GM18951 (cell line): ENCODE data around the gene NEUROG1.

Experiments
- POLR2A ChIP-seq: IDR thresholded peaks from 4 replicates; pipeline ENCODE4 v1.6.1; 2011; ENCODE audit warnings: mild to moderate bottlenecking; ENCODE audit not compliant: insufficient read length, insufficient read depth; ENCODE audit errors: extremely low read depth
- in situ Hi-C: fragments of 300-500 bp; cut with MboI; formaldehyde crosslinking; loops from one replicate; pipeline ENCODE4 v1.12.0; 2022; ENCODE audit warnings: low sequenced_read_pairs, mixed read lengths, inconsistent platforms; ENCODE audit not compliant: unreplicated experiment

NEUROG1 gene

DNA sequence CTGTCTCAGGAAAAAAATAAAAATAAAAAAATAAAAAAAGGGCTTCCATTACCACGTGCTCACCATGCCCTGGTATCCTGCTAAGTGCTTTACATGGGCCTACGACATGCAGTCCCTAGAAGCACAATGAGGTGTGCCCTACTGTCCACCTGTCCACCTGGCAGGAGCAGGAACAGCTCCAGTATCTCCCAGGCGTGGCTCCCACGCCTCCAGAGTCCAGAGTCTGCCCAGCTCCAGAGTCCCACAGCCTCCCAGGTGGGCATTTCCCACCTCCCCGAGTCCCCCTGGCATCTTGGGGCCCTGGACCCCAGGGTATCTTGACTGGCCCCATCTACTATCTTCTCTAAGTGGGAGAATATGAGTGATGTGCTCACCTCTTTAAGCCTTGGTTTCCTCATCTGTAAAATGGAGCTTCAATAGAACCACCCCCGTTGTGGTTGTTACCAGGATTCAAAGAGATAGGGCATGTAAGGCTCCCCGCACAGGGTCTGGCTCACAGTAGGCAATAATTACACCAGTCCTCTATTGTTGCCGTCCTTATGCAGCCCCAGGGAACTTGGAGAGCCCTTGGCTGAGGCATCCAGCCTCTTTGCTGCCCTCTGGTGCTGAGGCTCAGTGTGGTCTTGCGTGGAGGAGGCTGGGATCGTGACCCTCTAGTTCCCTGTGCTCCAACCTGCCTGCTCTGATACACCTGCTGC, 34.1 kb upstream of the NEUROG1 start:
- in situ Hi-C loops: loop anchor here (25.0 kb wide), 1 partner anchor 267 kb away; the partner anchor contains the start of gene SLC25A48
- TF ChIP-seq POLR2A: no peak

DNA sequence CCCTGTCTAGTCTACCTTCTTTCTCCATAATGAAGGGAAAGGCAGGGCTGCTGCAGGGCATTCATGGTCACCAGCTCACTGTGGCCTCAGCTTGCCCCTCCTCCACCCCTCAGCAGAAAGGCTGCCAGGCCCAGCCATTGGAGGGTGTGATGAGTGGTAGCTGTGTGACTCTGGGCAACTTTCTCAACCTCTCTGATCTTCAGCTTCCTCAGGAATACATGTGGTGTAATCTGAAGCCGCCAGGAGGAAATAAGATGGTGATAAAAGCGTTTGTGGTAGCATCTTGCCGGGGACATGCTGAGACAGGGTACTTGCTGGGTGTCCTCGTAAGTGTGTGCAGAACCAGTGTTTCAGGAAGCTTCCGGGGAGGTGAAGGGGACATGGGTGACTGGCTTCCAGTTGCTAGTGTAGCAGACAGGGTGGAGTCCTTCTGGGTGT, 33.2 kb upstream of the NEUROG1 start:
- in situ Hi-C loops: loop anchor here (25.0 kb wide), 1 partner anchor 268 kb away; the partner anchor contains the start of gene SLC25A48
- no peak for TF ChIP-seq POLR2A

DNA sequence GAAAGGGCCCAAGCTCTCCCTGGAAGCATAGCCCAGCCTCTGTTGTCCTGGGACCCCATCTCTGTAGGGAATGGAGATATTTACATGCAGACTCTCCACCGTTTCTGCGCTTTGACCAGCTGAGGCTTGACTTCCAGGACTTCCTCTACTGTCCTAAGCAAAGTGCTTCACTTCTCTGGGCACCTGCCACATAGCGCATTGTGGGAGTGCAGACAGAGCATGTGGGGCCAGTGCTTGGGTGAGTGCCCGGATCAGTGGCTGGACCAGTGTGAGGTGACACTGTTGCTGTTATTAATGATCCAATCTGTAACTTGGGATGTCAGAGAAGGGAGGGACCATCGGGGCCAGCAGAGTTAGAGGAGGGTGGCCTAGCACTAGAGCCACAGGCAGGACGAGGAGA, 32.5 kb upstream of the NEUROG1 start:
- no peak for TF ChIP-seq POLR2A
- in situ Hi-C loops: loop anchor here (25.0 kb wide), 1 partner anchor 269 kb away; the partner anchor contains the start of gene SLC25A48

DNA sequence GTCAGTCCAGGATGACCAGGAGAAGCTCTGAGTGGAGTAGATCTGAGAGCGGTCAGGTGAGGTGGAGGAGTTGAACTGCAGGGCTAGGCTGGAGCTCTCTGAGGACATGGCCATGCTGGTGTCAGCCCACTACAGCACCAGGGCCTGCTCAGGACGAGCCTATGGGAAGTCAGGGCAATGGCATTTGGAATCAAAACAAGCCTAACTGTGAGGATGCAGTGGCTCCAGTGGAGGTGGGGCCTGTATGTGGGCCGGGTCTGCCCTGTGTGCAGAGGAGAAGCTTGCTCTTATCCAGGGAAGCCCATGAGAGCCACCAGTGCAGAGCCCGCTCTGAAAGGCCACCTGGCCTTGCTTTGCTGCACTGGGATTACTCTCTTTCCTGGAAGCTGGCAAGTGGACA, 31.9 kb upstream of the NEUROG1 start:
- in situ Hi-C loops: loop anchor here (25.0 kb wide), 1 partner anchor 270 kb away; the partner anchor contains the start of gene SLC25A48
- no peak for TF ChIP-seq POLR2A

DNA sequence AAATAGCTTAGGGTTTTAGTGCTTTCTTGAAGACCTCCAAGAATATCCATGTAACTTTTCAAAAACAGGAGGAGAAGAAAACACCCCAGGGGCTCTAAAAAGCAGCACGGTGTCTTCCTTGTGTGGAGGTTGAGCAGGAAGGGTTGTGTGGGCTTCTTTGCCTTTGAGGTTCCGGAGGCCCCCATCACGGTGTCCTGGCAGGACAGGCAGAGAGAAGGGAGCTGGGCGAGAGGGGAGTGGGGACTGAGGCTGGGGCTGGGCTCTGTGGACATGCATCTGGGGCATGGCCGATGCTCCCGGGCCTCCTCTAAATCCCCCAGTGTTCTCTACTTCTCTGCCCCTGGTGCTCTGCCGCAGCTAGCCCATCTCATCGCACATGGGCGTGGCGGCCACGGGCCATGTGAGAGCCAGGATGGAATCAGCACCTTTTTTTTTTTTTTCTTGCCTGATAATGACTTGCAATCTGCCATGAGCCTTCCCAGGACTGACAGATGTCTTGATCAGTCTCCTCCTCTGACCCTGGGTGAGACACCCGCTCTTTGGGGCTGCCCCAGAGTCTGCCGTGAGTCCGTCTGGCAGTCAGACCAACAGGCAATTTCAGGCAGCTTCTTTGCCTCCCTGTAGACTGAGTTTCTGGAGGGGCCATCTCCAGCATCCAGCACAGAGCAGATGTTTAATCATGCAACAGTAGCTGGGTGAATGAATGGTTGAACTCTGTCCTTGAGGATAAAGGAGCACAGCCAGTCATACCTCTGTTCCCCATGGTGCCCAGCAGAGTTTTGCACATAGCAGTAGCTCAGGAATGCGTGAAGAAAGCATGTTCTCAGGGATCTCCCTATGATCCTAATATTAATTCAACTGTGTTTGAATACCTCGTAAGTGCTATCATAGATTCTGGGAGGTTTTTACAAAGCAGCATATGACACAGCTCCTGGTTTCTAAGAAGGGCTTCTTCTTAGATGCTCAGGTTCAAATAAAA, 30.9 kb upstream of the NEUROG1 start:
- TF ChIP-seq POLR2A: no peak
- in situ Hi-C loops: loop anchor here (25.0 kb wide), 1 partner anchor 271 kb away; the partner anchor contains the start of gene SLC25A48

DNA sequence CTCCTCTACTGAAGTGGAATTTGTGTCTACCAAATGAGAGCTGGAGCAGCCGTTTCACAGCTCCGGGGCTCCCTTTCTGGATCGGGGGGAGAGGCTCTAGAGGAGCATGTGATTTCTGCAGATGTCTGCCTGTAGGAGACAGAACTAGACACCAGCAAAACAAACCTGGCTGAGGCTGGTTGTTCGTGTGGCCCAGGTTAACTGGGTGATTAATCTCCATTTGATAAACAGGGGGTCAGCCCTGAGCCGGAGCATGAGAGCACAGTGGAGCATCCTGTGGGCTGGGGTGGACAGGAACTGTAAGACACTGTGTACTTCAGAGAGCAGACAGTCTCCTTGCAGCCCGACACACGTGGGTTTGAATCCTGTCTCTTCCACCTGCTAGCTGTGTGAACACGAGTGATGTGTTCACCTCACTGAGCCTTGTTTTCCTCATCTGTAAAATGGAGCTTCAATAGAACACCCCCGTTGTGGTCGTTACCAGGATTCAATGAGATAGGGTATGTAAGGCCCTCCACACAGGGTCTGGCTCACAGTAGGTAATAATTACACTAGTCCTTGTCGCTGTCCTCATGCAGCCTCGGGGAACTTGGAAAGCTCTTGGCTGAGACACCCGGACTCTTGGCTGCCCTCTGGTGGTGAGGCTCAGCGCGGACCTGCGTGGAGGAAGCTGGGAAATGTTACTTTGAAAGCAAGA, 30.1 kb upstream of the NEUROG1 start:
- no peak for TF ChIP-seq POLR2A
- in situ Hi-C loops: loop anchor here (25.0 kb wide), 1 partner anchor 271 kb away; the partner anchor contains the start of gene SLC25A48

DNA sequence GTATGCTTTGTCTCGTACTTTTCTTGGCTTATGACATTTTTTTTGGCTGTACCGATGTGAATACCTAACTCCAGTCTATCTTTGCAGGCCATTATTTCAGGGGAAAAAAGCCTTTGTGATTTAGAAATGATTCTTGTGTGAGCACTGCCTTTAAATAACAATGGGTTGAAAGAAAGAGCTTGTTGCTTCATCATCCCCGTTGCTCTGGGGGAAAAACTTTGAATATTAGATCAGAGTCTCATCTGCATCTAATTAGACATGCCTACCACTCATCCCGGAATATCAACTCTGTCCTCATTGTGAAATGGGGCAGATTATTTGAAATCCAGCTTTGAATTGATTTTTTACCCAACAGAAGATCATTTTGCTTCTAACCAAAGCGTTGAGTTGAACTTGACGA, 29.5 kb upstream of the NEUROG1 start:
- in situ Hi-C loops: loop anchor here (25.0 kb wide), 1 partner anchor 272 kb away; the partner anchor contains the start of gene SLC25A48
- no peak for TF ChIP-seq POLR2A

DNA sequence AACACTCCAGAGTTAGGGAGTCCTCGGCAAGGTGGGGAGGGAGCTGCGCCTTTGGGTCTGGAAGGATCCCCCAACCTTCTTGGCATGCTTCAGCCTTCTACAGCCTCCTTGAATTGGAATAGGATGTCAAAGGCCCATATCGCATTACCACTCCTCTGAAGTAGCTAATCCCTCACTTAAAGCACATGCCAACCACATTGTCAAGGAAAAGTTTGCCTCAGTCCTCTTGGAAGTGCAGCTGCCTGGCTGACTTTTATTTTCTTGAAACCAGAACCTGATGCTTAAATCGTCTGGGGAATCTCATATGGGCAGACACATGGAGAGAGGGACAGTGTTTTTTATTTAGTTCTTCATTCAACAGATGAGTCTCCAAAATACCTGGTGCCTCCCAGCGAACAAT, 28.6 kb upstream of the NEUROG1 start:
- in situ Hi-C loops: loop anchor here (25.0 kb wide), 1 partner anchor 273 kb away; the partner anchor contains the start of gene SLC25A48
- no peak for TF ChIP-seq POLR2A

DNA sequence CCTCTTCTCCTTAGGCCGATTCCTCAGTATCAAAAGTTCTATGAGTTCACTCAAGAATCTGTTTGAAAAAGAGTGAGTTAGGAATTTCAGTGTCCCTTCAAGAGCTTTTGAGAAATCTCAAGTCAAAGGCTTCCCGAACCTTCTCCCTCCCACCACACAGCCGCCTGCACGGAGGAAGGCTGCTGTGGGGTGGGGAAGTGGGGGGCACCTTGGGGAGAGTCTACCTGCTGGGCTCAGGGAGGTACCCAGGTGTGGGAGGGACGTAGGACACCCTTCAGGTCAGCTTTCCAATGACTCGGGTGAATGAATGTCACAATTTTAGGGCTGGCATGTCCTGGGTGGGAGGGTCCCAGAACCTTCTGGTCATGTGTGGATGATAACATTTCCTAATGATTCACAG, 25.5 kb upstream of the NEUROG1 start:
- no peak for TF ChIP-seq POLR2A
- in situ Hi-C loops: loop anchor here (25.0 kb wide), 1 partner anchor 276 kb away; the partner anchor contains the start of gene SLC25A48

DNA sequence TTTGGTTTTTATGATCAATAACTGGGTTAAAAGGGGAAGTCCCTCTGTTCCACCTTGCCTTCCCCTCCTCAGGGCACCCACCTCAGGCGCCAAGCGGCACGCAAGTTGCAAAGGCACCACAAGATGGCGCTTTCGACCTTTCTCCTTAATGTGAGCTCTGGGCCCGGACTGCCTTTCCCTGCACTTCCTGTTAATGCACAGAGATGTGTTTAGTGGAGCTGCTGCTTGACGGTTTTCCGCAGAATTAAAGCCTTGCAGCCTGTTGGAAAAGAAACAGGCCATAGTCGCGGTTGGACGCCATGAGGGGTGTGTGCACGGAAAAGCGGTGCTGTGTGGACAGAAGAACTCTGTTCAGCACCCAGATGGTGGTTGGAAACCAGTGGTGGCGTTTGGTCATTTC, 25.1 kb upstream of the NEUROG1 start:
- in situ Hi-C loops: loop anchor here (25.0 kb wide), 1 partner anchor 276 kb away; the partner anchor contains the start of gene SLC25A48
- no peak for TF ChIP-seq POLR2A

DNA sequence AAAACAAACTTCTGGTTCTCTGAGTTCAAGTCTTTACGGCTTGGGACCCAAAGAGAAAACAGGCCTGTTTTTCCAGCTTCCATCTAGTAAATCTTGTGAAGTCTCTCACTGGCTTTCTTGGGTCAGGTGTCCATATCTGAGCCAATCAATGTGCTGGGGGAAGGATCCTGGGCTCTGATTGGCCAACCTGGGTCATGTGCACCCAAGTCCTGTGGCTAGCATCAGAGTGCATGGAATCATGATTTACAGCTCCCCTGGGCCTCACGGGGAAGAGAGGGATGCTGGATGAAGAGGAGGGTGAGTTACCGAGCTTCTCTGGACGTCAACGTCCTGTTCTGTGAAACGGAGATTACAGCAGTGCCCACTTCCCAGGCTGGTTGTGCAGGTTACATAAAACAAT, 23.6 kb upstream of the NEUROG1 start:
- in situ Hi-C loops: loop anchor here (10.0 to 25.0 kb wide), 2 partner anchors 95 to 278 kb away; partner anchors contain the start of gene SLC25A48

More for the DNA sequence above, 23.6 kb upstream of the NEUROG1 start:
- no peak for TF ChIP-seq POLR2A
